ENCODE data around the gene KLHL29.

- TF ChIP-seq CTCF (IDR thresholded peaks at IDR 0.05) (no peak), POLR2A (IDR thresholded peaks at IDR 0.05) (no peak)
Observed at GRCh38 chr2:23624378-23624777, 239.4 kb downstream of the KLHL29 start.
